Retinal pigment epithelial cell (primary cell): Measurements from ENCODE around the gene ERBB4.
A peak's percentile ranks its signal among the peaks of the same experiment; 100 is the strongest.

Experiments used
- DNase-seq: peaks from one replicate; pipeline ENCODE4 v3.0.0-alpha.2; 2010; ENCODE audit warnings: low read depth
- H3K4me3 ChIP-seq: 2 replicates; pipeline ENCODE4 v1.5.1; 2011; ENCODE audit warnings: mild to moderate bottlenecking, low read length, control low read depth, moderate library complexity
- CTCF ChIP-seq: conservative IDR thresholded peaks from 2 replicates; pipeline ENCODE4 v1.5.1; 2011; ENCODE audit warnings: low read depth, low read length, control low read depth, inconsistent platforms

Gene ERBB4

GRCh38 chr2:212157012-212157411, 381.6 kb downstream of the ERBB4 start:
- H3K4me3 ChIP-seq, result no peak overlapping the region
- no peak for DNase-seq
- no peak for TF ChIP-seq CTCF

GRCh38 chr2:212156088-212156487, 382.5 kb downstream of the ERBB4 start:
- no peak for TF ChIP-seq CTCF
- DNase-seq, result no peak
- H3K4me3 ChIP-seq, result no peak overlapping the region

- H3K4me3 ChIP-seq, result no peak overlapping the region
- no peak for DNase-seq
- no peak for TF ChIP-seq CTCF
These were observed 384.1 kb downstream of the ERBB4 start for GRCh38 chr2:212154477-212154878.

- no peak for DNase-seq
- TF ChIP-seq CTCF, result no peak
- H3K4me3 ChIP-seq, result no peak overlapping the region
These were observed 384.7 kb downstream of the ERBB4 start for GRCh38 chr2:212153923-212154322.

- no peak for DNase-seq
- H3K4me3 ChIP-seq, result no peak overlapping the region
- TF ChIP-seq CTCF, result peak; percentile 42
These were observed 390.6 kb downstream of the ERBB4 start for GRCh38 chr2:212147921-212148513.

GRCh38 chr2:212146416-212146815, 392.2 kb downstream of the ERBB4 start:
- no peak overlapping the region for H3K4me3 ChIP-seq
- DNase-seq, result no peak
- no peak for TF ChIP-seq CTCF

GRCh38 chr2:212145121-212145520, 393.5 kb downstream of the ERBB4 start:
- TF ChIP-seq CTCF, result no peak
- peak; percentile 14 for DNase-seq
- H3K4me3 ChIP-seq, result no peak overlapping the region
